GM18511 (cell line): ENCODE measurements around the gene KIAA1614.
"Not testable (repeated sequence)": the region's sequence is repeated elsewhere in the genome, so short reads cannot be mapped to it uniquely, and the experiment has no call there.

Experiments used
- ATAC-seq: cut with Tn5 transposase; IDR thresholded peaks from one replicate; pipeline ENCODE4 v1.9.1; 2021; ENCODE audit warnings: mild to moderate bottlenecking, moderate library complexity; ENCODE audit not compliant: unreplicated experiment

KIAA1614 gene

GRCh38 chr1:180954005-180954800 lies 41.5 kb downstream of the KIAA1614 start:
- peak; percentile 79 for ATAC-seq

GRCh38 chr1:180954801-180955165 lies 42.1 kb downstream of the KIAA1614 start:
- ATAC-seq = no peak

GRCh38 chr1:180956028-180956640 lies 43.4 kb downstream of the KIAA1614 start:
- no peak for ATAC-seq

- ATAC-seq = not testable (repeated sequence)
These were observed 46.9 kb downstream of the KIAA1614 start for GRCh38 chr1:180959620-180960019.

- ATAC-seq = no peak
These were observed 48.9 kb downstream of the KIAA1614 start for GRCh38 chr1:180961622-180962021.

- ATAC-seq = no peak
These were observed 49.5 kb downstream of the KIAA1614 start for GRCh38 chr1:180962178-180962577.

GRCh38 chr1:180964056-180964455 lies 51.4 kb downstream of the KIAA1614 start:
- ATAC-seq = no peak

GRCh38 chr1:180964595-180964994 lies 51.9 kb downstream of the KIAA1614 start:
- ATAC-seq = no peak

- ATAC-seq = no peak
These were observed 53.6 kb downstream of the KIAA1614 start for GRCh38 chr1:180966312-180966711.

- no peak for ATAC-seq
These were observed 54.2 kb downstream of the KIAA1614 start for GRCh38 chr1:180966744-180967536.

GRCh38 chr1:180967558-180967957 lies 54.9 kb downstream of the KIAA1614 start:
- ATAC-seq = no peak

GRCh38 chr1:180968834-180969233 lies 56.1 kb downstream of the KIAA1614 start:
- ATAC-seq = not testable (repeated sequence)

- ATAC-seq = no peak
These were observed 56.7 kb downstream of the KIAA1614 start for GRCh38 chr1:180969434-180969833.

- no peak for ATAC-seq
These were observed 57.8 kb downstream of the KIAA1614 start for GRCh38 chr1:180970333-180971079.

- no peak for ATAC-seq
These were observed 58.7 kb downstream of the KIAA1614 start for GRCh38 chr1:180971273-180971997.

- no peak for ATAC-seq
These were observed 60.7 kb downstream of the KIAA1614 start for GRCh38 chr1:180973369-180973768.

- no peak for ATAC-seq
These were observed 61.5 kb downstream of the KIAA1614 start for GRCh38 chr1:180974236-180974635.

- no peak for ATAC-seq
These were observed 62.9 kb downstream of the KIAA1614 start for GRCh38 chr1:180975551-180975950.

- no peak for ATAC-seq
These were observed 63.5 kb downstream of the KIAA1614 start for GRCh38 chr1:180976191-180976590.

GRCh38 chr1:180976732-180977357 lies 64.1 kb downstream of the KIAA1614 start:
- no peak for ATAC-seq
